Adrenal gland (tissue), 5 donors: ENCODE results near the gene CACTIN.

Experiments
- CTCF ChIP-seq, 6 experiments: fragments of 450-650 bp in 4 of 6; fragments of 200-600 bp in 2 of 6; sonication (generic) in 1 of 6; IDR thresholded peaks; 1 replicate in 5 of 6; 2 replicates in 1 of 6; pipeline versions ENCODE4 v1.5.1 to v1.8.0; 2016 to 2021; ENCODE audit warnings: antibody characterized with exemption in 6 of 6, mild to moderate bottlenecking in 2 of 6, moderate library complexity in 1 of 6
- POLR2A ChIP-seq, 2 donors: fragments of 450-650 bp; IDR thresholded peaks; one replicate each; pipeline ENCODE4 v1.6.1; 2017; ENCODE audit warnings: antibody characterized with exemption in 2 of 2, mild to moderate bottlenecking in 2 of 2, moderate library complexity in 1 of 2
- donor health status: DM: no; HTN: no; CAD: no.

GRCh38 chr19:3563709-3564524 is 62.7 kb downstream of the CACTIN start:
- TF ChIP-seq CTCF (IDR thresholded peaks at IDR 0.05), result no peak
- no peak for TF ChIP-seq POLR2A (IDR thresholded peaks at IDR 0.05)
